ENCODE data around the gene DENND2A. TPM values are rescaled to one million over a fixed set of nuclear protein-coding genes. Genes with fewer than 3 reads are reported as not detected.

The DENND2A gene
- total and polyA plus RNA-seq, 10 of the 15 experiments (the other 5 are each of a cell fraction or from before 2014, with no cell fraction given) = 0.01 TPM; not detected in 9

DNA sequence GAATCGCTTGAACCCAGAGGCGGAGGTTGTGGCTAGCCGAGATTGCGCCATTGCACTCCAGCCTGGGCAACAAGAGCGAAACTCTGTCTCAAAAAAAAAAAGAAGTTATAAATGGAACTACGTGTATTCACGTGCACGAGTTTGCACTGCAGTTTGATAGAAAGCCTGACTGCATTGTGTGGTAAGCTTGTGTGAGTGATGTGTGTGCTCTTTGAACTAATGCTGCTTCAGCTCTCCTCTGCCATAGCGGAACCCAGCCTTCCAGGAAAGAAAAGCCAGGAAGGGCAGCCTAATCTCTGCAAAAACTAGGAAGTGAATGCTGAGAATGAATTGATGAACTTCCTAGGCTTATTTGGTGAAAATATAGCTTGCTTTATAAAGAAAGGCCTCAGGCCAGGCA lies 145.7 kb downstream of the DENND2A start:
- no peak overlapping the region for H3K4me3 ChIP-seq
- BruUV-seq (replicated peaks) = no TSS peak
- H3K4me1 ChIP-seq (ENCODE audit: control insufficient read depth, insufficient read depth, low read length) = no peaks in the 10 kb centered on the region
- WGBS (ENCODE audit: insufficient coverage, insufficient replicate concordance, low lambda C conversion rate, missing lambda C conversion rate) = 71% methylated on average over 9 of the region's 9 CpGs
- H3K9me3 ChIP-seq (replicated peaks; ENCODE audit: control insufficient read depth, insufficient read depth, low read length) = no peaks in the 10 kb centered on the region
- CTCF ChIA-PET = interaction anchor here (0.9 to 5.4 kb wide), 2 partner anchors 12 to 18 kb away, joined by 5 to 67 read pairs; no protein-coding TSS in a partner anchor
- POLR2A ChIA-PET = no interaction called here
- intact Hi-C loops (cut with micrococcal nuclease; ENCODE audit: unreplicated experiment) (no loop called here), in situ Hi-C loops (cut with MboI) (no loop called here)
- SMC1A ChIA-PET (ENCODE audit: uncharacterized antibody, unreplicated experiment) = interaction anchor here (1.0 kb wide), 1 partner anchor 18 kb away, joined by 3 read pairs; no protein-coding TSS in a partner anchor
- RAD21 ChIA-PET (ENCODE audit: unreplicated experiment) = no interaction called here
- no peak for TF ChIP-seq CREB1 (IDR thresholded peaks at IDR 0.05; ENCODE audit: low read depth)
- no peaks in the 10 kb centered on the region for H4K20me1 ChIP-seq (ENCODE audit: control insufficient read depth, insufficient read depth)
- no peak for FAIRE-seq
- H3K36me3 ChIP-seq (ENCODE audit: control insufficient read depth in 2 of 2, insufficient read depth in 2 of 2, low read length in 1 of 2) = no peaks in the 10 kb centered on the region
- H3K27ac ChIP-seq (ENCODE audit: control insufficient read depth, insufficient read depth) = no peak overlapping the region
- H3K9ac ChIP-seq (ENCODE audit: control insufficient read depth, insufficient read depth, low read length) = no peak overlapping the region
- H3K27me3 ChIP-seq (replicated peaks in 1 of 2; ENCODE audit: control insufficient read depth in 2 of 2, insufficient read depth in 2 of 2, low read length in 1 of 2) = no peaks in the 10 kb centered on the region
- H3K4me2 ChIP-seq (ENCODE audit: control insufficient read depth, insufficient read depth) = no peak overlapping the region
- no peak for ATAC-seq
- no peak overlapping the region for H2AFZ ChIP-seq (ENCODE audit: control insufficient read depth, low read depth, low read length)
- no peaks in the 10 kb centered on the region for H3K79me2 ChIP-seq (ENCODE audit: control insufficient read depth, insufficient read depth, low read length)
- DNase-seq (ENCODE audit: low read depth, low spot score) = no peak

DNA sequence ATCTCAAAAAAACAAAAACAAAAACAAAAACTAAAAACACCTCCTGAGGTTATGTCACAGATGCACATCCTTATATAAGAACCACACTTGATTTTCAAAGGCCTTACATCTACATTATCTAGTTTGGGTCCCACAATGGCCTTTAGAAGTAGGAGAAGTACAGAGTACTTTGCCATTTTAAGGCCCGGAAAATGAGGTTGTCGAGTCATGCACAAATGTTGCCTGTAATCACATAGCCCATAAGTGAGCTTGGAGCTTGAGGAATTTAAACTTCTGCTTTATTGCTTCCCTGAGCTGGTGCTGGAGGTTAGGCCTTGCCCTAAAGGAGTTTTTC lies 151.6 kb downstream of the DENND2A start:
- in situ Hi-C loops (cut with MboI) = no loop called here
- ChIA-PET CTCF (interaction anchor here (1.6 kb wide), 1 partner anchor 12 kb away, joined by 3 read pairs; no protein-coding TSS in a partner anchor), POLR2A (interaction anchor here (2.1 kb wide), 1 partner anchor 11 kb away, joined by 4 read pairs; no protein-coding TSS in a partner anchor), SMC1A (ENCODE audit: uncharacterized antibody, unreplicated experiment) (interaction anchor here (1.3 kb wide), 1 partner anchor 11 kb away, joined by 3 read pairs; no protein-coding TSS in a partner anchor), RAD21 (ENCODE audit: unreplicated experiment) (interaction anchor here (0.8 to 1.8 kb wide), 3 partner anchors 9 to 12 kb away, joined by 3 to 5 read pairs (median 4); no protein-coding TSS in a partner anchor)
- no peaks in the 10 kb centered on the region for H3K4me1 ChIP-seq (ENCODE audit: control insufficient read depth, insufficient read depth, low read length)
- no peaks in the 10 kb centered on the region for H3K9me3 ChIP-seq (replicated peaks; ENCODE audit: control insufficient read depth, insufficient read depth, low read length)
- no peak overlapping the region for H2AFZ ChIP-seq (ENCODE audit: control insufficient read depth, low read depth, low read length)
- DNase-seq (ENCODE audit: low read depth, low spot score) (no peak), ATAC-seq (no peak), FAIRE-seq (no peak)
- 64% methylated on average over 2 of the region's 2 CpGs for WGBS (ENCODE audit: insufficient coverage, insufficient replicate concordance, low lambda C conversion rate, missing lambda C conversion rate)
- no peak overlapping the region for H3K4me3 ChIP-seq
- H3K9ac ChIP-seq (ENCODE audit: control insufficient read depth, insufficient read depth, low read length) = no peak overlapping the region
- BruUV-seq (replicated peaks) = no TSS peak
- H3K27me3 ChIP-seq (replicated peaks in 1 of 2; ENCODE audit: control insufficient read depth in 2 of 2, insufficient read depth in 2 of 2, low read length in 1 of 2) = no peaks in the 10 kb centered on the region
- H3K27ac ChIP-seq (ENCODE audit: control insufficient read depth, insufficient read depth) = no peak overlapping the region
- no peaks in the 10 kb centered on the region for H4K20me1 ChIP-seq (ENCODE audit: control insufficient read depth, insufficient read depth)
- TF ChIP-seq TARDBP (IDR thresholded peaks at IDR 0.05; ENCODE audit: borderline replicate concordance) (no peak), GABPA (IDR thresholded peaks at IDR 0.05; ENCODE audit: low read depth) (no peak), ASH2L (IDR thresholded peaks at IDR 0.05; ENCODE audit: borderline replicate concordance, low read depth) (no peak), NFYA (IDR thresholded peaks at IDR 0.05; ENCODE audit: borderline replicate concordance, low read depth, low read length) (no peak), CREM (IDR thresholded peaks at IDR 0.05; ENCODE audit: low read depth) (no peak), PAX5 (IDR thresholded peaks at IDR 0.05; ENCODE audit: borderline replicate concordance, low read depth, low read length) (no peak), EZH2 (IDR thresholded peaks at IDR 0.05; ENCODE audit: borderline replicate concordance, control insufficient read depth, low read depth, low read length) (no peak), ZNF384 (IDR thresholded peaks at IDR 0.05; ENCODE audit: borderline replicate concordance, low read depth, low read length) (no peak), CEBPB (IDR thresholded peaks at IDR 0.05; ENCODE audit: borderline replicate concordance in 1 of 2, low read depth in 2 of 2, low read length in 2 of 2) (no peak), IKZF2 (IDR thresholded peaks at IDR 0.05) (no peak), SREBF2 (IDR thresholded peaks at IDR 0.05; ENCODE audit: low read length) (no peak), HDGF (IDR thresholded peaks at IDR 0.05) (no peak), SRF (IDR thresholded peaks at IDR 0.05; ENCODE audit: low read depth in 2 of 2, low read length in 2 of 2) (no peak)
- TF ChIP-seq, protein P1, sequence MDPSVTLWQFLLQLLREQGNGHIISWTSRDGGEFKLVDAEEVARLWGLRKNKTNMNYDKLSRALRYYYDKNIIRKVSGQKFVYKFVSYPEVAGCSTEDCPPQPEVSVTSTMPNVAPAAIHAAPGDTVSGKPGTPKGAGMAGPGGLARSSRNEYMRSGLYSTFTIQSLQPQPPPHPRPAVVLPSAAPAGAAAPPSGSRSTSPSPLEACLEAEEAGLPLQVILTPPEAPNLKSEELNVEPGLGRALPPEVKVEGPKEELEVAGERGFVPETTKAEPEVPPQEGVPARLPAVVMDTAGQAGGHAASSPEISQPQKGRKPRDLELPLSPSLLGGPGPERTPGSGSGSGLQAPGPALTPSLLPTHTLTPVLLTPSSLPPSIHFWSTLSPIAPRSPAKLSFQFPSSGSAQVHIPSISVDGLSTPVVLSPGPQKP (IDR thresholded peaks at IDR 0.05; ENCODE audit: low read depth, low read length) = no peak
- TF ChIP-seq, protein P2, sequence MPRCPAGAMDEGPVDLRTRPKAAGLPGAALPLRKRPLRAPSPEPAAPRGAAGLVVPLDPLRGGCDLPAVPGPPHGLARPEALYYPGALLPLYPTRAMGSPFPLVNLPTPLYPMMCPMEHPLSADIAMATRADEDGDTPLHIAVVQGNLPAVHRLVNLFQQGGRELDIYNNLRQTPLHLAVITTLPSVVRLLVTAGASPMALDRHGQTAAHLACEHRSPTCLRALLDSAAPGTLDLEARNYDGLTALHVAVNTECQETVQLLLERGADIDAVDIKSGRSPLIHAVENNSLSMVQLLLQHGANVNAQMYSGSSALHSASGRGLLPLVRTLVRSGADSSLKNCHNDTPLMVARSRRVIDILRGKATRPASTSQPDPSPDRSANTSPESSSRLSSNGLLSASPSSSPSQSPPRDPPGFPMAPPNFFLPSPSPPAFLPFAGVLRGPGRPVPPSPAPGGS (IDR thresholded peaks at IDR 0.05; ENCODE audit: borderline replicate concordance, insufficient read depth, low read depth, low read length, poor library complexity, severe bottlenecking) = no peak
- H3K4me2 ChIP-seq (ENCODE audit: control insufficient read depth, insufficient read depth) = no peak overlapping the region
- no peaks in the 10 kb centered on the region for H3K36me3 ChIP-seq (ENCODE audit: control insufficient read depth in 2 of 2, insufficient read depth in 2 of 2, low read length in 1 of 2)
- intact Hi-C loops (cut with micrococcal nuclease; ENCODE audit: unreplicated experiment) = no loop called here
- H3K79me2 ChIP-seq (ENCODE audit: control insufficient read depth, insufficient read depth, low read length) = no peaks in the 10 kb centered on the region

All from GM12878 (cell line).